ENCODE results near the gene NBL1.

Gene NBL1

DNA sequence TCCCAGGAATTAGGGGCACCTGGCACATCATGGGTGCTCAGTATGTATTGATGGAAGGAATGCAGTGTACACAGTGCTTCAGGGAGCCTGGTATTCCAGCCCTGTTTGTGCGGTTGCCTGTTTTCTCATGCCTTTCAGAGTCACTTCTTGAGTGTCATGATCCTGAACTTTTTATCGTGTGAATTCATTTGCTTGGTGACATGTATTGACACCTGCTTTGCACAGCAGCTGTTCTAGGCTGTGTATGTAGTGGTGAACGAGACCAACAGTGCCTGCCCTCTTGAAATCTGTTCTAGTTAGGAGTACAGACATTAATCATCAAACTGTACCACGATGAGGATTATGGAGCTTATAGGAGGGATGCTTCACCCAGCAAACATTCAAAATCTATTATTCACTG lies 26.7 kb downstream of the NBL1 start:
- DNase-seq (ENCODE audit: low spot score): no peak

GRCh38 chr1:19672237-19672636 lies 28.1 kb downstream of the NBL1 start:
- DNase-seq (ENCODE audit: low spot score): no peak

DNA sequence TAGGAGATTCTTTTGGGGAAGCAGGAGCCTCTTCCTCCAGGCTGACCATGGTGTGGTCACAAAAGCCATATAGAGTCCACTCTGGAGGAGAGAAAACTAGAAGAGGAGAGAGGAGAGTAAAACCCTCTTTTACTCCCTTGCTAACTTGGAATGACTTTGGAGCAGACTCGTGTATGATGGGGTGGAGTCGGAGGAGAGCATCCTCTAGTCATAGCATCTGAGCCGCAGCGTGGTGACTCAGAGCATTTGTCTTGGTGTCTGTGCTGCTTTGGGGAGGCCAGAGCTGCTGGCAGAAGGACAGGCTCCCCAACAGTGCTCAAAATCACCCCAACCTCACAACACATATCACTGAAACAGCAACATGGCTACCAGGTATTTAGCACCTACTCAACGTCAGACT lies 31.7 kb downstream of the NBL1 start:
- no peak for DNase-seq (ENCODE audit: low spot score)

- no peak for DNase-seq (ENCODE audit: low spot score)
Measured at GRCh38 chr1:19676438-19676922, 32.4 kb downstream of the NBL1 start.

DNA sequence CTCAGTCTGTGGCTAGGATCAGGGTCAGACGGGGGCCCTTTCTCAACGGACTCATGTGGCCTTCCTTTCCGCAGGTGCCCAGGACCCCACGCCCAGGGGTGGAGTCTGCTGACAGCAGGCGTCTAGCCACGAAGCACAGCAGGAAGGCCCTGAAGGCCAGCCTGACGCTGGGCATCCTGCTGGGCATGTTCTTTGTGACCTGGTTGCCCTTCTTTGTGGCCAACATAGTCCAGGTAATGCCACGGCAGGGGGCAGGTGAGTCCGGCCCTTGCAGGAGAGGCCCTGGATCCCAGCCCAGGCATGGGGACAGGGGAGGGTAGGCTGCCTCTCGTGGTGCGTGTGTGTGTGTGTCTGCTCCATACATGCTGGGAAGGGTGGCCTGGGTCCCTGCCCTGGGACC lies 34.4 kb downstream of the NBL1 start:
- no peak for DNase-seq (ENCODE audit: low spot score)

GRCh38 chr1:19678931-19679453 lies 34.9 kb downstream of the NBL1 start:
- no peak for DNase-seq (ENCODE audit: low spot score)

GRCh38 chr1:19679691-19680090 lies 35.6 kb downstream of the NBL1 start:
- DNase-seq (ENCODE audit: low spot score): no peak

GRCh38 chr1:19680644-19681043 lies 36.5 kb downstream of the NBL1 start:
- DNase-seq (ENCODE audit: low spot score): no peak

DNA sequence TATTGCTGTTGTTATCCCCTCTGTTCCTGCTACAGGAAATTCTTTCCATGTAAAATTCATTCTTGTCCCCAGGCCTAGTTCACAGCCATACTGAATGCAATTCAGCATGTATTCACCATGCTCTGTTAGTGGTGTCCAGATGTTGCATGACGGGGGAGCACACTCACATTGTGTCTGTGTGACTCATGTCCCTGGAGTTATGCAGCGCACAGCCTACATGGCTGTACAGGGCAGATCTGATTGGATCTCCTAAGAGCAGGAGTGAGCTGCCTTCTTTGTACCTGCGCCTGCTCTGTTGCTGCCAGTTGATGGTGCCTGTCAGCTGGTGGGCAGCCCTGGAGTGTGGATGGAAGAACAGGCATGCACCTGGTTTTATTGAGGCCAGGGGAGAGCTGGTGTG lies 38.1 kb downstream of the NBL1 start:
- DNase-seq (ENCODE audit: low spot score): peak; percentile 43

GRCh38 chr1:19682901-19683300 lies 38.8 kb downstream of the NBL1 start:
- DNase-seq (ENCODE audit: low spot score): no peak

GRCh38 chr1:19683351-19683750 lies 39.2 kb downstream of the NBL1 start:
- no peak for DNase-seq (ENCODE audit: low spot score)

DNA sequence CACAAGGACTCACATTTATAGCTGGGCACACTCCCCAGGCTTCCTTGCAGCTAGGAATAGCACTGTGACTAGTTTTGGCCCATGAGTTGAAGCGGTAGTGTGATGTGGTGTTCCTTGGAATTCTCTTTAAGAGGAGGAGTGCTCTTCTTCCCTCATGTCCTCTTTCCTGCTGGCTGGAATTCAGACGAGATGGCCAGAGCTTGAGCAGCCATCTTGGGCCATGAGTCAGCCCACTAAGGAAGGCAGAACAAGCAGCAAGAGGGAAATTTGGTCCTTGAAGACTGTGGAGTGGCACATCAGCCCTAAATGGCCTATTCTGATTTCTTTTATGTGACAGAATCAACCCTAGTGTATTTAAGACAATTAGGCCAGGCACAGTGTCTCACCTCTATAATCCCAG lies 40.6 kb downstream of the NBL1 start:
- no peak for DNase-seq (ENCODE audit: low spot score)

DNA sequence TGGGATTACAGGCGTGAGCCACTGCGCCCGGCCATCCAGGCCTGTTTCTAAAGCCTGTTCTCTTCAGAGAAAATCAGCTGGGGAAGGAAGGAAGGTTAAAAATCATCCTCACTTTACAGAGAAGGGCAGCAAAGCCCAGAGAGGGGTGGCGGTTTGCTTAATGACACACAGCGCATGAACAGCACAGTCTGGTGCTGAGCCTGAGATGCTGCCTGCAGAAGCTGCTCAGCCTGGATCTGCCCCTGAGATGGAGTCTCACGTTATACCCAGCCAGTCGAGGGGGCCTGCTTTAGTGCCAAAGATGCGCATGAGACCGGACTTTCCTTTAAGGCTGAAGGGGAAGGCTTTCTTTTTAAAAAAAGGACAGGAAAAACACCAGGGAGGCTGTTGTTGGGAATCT lies 41.9 kb downstream of the NBL1 start:
- DNase-seq (ENCODE audit: low spot score): no peak

- no peak for DNase-seq (ENCODE audit: low spot score)
Measured at GRCh38 chr1:19687414-19687813, 43.3 kb downstream of the NBL1 start.

- DNase-seq (ENCODE audit: low spot score): no peak
Measured at GRCh38 chr1:19688041-19688842, 44.1 kb downstream of the NBL1 start.

DNA sequence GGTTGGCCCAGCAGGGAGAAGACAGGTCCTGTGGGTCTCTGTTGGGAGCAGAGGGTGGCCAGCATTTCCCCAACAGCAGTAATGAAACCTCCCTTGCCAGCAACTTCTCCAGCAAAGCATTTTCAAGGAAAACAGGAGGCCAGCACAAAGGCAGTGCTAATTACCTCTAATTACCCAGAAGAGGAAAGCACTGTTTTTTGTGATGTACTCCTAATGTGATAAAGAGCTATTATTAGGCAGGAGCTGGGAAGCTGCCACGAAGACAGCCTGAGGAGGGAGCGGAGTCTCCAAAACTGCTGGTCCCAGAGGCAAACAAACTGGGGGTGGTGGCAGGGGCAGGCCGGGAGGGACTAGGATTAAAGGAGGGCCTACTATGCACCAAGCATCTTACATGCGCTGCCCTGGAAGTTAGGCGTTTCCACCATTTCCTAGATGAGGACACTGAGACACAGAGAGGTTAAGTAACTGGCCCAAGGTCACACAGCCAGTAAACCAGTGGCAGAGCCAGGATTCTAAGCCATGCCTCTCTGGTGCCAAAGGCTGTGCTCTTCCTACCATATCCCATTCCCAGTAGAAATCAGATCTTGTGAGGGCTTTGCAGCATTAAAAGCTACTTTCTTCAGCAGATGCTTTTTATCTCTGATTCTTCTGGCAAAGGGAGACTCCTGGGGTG lies 45.1 kb downstream of the NBL1 start:
- no peak for DNase-seq (ENCODE audit: low spot score)

GRCh38 chr1:19689856-19690255 lies 45.7 kb downstream of the NBL1 start:
- DNase-seq (ENCODE audit: low spot score): no peak

GRCh38 chr1:19690342-19690741 lies 46.2 kb downstream of the NBL1 start:
- no peak for DNase-seq (ENCODE audit: low spot score)

DNA sequence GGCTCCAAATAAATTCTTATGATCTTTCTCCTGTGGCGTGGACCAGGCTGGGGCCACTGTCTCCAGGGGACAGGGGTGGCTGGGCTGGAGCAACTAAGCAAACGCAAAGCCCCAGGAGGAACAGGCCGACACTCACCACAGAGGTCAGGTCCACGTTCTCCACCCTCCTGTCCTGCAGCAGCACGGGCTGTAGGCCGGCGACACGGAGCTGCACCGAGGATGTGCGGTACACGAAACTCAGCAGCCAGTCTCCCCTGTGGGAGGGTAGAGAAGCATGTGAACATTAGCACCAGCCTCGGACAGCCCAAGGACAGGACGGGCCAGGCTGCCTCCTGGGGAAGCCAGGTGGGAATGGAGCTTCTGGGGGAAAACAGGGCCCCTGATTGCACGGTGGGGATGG lies 50.2 kb downstream of the NBL1 start:
- no peak for DNase-seq (ENCODE audit: low spot score)

- no peak for DNase-seq (ENCODE audit: low spot score)
Measured at GRCh38 chr1:19695772-19696171, 51.7 kb downstream of the NBL1 start.

DNA sequence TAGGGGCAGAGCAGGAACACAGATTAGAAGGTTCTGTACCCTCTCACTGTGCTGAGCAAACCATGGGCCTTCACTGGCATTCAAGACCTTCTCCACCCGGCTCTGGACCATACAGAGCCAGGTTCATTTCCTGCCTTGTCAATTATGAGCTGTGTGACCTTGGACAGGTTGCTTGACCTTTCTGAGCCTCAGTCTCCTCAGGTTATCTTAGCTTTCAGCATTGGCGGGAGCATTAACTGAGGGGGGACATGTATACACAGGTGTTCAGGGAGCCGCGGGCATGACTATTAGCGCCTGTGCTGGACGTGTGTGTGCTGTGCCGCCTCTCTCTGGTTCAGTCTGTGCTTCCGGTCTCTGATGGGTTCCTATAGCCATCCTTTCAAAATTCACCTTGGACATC lies 52.7 kb downstream of the NBL1 start:
- no peak for DNase-seq (ENCODE audit: low spot score)

GRCh38 chr1:19698181-19698580 lies 54.1 kb downstream of the NBL1 start:
- DNase-seq (ENCODE audit: low spot score): no peak

DNA sequence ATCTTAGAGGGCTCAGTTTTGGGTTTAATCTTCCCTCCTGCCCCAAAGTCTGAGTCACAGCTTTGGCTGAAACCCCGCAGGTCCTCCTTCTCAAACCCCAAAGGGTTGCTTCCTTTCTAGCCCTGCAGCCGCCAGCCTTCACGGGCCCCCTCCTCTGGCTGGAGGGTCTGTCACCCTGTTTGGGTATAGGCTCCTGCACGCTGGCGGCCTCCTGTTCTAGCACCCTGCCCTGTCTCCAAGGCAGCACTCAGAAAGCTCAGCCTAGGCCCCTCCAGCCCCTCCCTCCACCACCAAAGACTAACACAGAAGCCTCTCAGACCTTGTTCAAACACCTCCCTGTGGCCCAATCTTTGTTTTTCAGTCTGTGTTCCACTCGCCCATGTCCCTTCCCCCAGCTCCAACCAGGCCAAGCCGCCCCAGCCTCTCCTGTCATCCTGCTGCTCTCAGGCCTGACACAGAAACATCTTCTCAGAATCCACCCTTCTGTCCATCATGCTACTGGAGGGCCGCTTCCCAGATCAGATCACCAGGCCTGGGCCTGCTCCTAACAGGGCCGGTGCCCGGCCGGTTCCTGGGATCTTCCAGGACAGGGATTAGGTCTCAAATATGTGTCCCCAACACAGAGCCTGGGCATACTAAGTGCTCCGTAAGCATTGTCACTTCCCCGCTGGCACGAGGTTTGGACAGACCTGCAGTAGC lies 56.1 kb downstream of the NBL1 start:
- DNase-seq (ENCODE audit: low spot score): no peak
